ENCODE measurements around the gene CMC1.
"Not testable (repeated sequence)": the region's sequence is repeated elsewhere in the genome, so short reads cannot be mapped to it uniquely, and the experiment has no call there.

Gene CMC1

DNA sequence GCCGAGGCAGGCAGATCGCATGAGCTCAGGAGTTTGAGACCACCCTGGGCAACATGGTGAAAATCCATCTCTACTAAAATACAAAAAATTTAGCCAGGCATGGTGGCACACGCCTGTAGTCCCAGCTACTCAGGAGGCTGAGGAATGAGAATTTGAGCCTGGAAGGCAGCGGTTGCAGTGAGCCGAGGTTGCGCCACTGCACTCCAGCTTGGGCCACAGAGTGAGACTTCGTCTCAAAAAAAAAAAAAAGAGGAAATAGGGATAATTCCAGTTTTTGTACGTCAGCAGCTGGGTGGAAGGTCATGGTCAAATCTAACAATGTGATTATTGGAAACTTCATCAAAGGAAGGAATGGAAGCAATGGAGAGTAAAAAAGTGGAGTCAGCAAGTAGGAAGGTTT lies 3.1 kb downstream of the CMC1 start:
- Histone ChIP-seq H3K4me3 (ENCODE audit: low read length in 2 of 2) (no peak overlapping the region), H3K36me3 (ENCODE audit: control insufficient read depth in 2 of 2, insufficient read depth in 2 of 2, low read length in 2 of 2) (no peaks in the 10 kb centered on the region), H3K27me3 (ENCODE audit: control insufficient read depth in 1 of 2, insufficient read depth in 2 of 2, low read length in 2 of 2) (no peaks in the 10 kb centered on the region), H3K4me1 (ENCODE audit: control insufficient read depth, insufficient read depth, low read length) (peaks cover 7% of the 10 kb centered on the region), H3K9ac (ENCODE audit: low read length in 2 of 2) (no peak overlapping the region), H3K27ac (ENCODE audit: low read length) (no peak overlapping the region), H3K9me3 (ENCODE audit: control insufficient read depth in 2 of 2, low read length in 2 of 2) (no peaks in the 10 kb centered on the region)

DNA sequence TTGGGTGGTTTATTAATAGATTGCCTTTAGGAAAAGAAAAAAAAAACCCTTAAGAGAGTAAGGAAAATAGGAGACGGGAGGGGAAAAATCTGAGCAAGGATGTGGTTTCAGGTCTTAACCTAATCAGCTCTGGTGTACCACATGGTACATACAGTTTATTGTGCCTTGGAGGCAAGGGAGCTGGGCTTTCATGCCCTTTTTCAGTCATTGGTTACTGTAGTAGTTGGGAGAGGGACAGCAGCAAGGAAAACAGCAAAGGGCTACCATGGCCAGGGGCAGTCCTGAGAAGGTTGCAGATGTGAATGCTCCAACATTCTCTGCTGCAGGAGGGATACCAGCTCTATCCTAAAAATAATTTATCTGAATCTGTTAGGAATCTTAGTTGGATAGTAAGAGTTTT lies 5.9 kb downstream of the CMC1 start:
- Histone ChIP-seq H3K36me3 (ENCODE audit: control insufficient read depth in 2 of 2, insufficient read depth in 2 of 2, low read length in 2 of 2) (no peaks in the 10 kb centered on the region), H3K4me3 (ENCODE audit: low read length in 2 of 2) (no peak overlapping the region), H3K9me3 (ENCODE audit: control insufficient read depth in 2 of 2, low read length in 2 of 2) (no peaks in the 10 kb centered on the region), H3K27ac (ENCODE audit: low read length) (no peak overlapping the region), H3K4me1 (ENCODE audit: control insufficient read depth, insufficient read depth, low read length) (no peaks in the 10 kb centered on the region), H3K9ac (ENCODE audit: low read length in 2 of 2) (no peak overlapping the region), H3K27me3 (ENCODE audit: control insufficient read depth in 1 of 2, insufficient read depth in 2 of 2, low read length in 2 of 2) (no peaks in the 10 kb centered on the region)

DNA sequence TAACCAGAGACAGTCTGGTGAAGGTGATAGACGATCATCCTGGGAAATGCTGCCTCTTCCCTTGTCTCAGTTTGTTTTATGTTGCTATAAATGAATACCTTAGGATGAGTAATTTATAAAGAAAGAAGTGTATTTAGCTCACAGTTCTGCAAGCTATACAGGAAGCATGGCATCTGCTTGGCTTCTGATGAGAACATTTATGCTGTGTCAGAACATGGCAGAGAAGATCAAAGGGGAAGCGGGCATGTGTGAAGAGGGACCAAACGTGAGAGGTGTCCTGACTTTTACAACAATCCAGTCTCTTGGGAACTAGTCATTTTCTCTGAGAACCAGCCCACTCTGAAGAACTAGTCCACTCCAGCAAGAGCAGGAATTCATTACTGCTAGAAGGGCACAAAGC lies 9.6 kb downstream of the CMC1 start:
- Histone ChIP-seq H3K9ac (ENCODE audit: low read length in 2 of 2) (no peak overlapping the region), H3K4me1 (ENCODE audit: control insufficient read depth, insufficient read depth, low read length) (no peaks in the 10 kb centered on the region), H3K27ac (ENCODE audit: low read length) (no peak overlapping the region), H3K9me3 (ENCODE audit: control insufficient read depth in 2 of 2, low read length in 2 of 2) (no peaks in the 10 kb centered on the region), H3K4me3 (ENCODE audit: low read length in 2 of 2) (no peak overlapping the region), H3K27me3 (ENCODE audit: control insufficient read depth in 1 of 2, insufficient read depth in 2 of 2, low read length in 2 of 2) (no peaks in the 10 kb centered on the region), H3K36me3 (ENCODE audit: control insufficient read depth in 2 of 2, insufficient read depth in 2 of 2, low read length in 2 of 2) (no peaks in the 10 kb centered on the region)

DNA sequence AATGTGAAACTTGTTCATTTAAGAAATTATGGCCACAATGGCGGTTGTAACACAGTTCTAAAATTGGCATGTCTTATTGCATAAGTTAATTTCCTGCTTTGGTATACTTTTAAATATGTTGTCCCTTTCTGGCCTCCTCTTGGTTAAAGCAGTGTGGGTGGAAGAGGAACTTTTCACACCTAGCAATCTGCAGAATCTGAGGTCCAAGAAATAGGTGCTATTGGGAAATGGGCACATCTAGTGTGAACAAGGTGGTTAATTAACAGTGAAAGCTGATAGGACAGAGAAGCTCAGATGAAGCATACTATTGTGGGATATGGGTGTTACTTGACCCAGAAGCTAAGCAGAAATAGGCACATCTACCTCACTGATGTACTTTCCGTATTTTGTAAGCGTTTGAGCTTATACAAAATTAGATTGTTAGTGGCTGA lies 10.6 kb downstream of the CMC1 start:
- H3K4me1 ChIP-seq (ENCODE audit: control insufficient read depth, insufficient read depth, low read length): no peaks in the 10 kb centered on the region
- H3K9ac ChIP-seq (ENCODE audit: low read length in 2 of 2): no peak overlapping the region
- H3K27ac ChIP-seq (ENCODE audit: low read length): no peak overlapping the region

DNA sequence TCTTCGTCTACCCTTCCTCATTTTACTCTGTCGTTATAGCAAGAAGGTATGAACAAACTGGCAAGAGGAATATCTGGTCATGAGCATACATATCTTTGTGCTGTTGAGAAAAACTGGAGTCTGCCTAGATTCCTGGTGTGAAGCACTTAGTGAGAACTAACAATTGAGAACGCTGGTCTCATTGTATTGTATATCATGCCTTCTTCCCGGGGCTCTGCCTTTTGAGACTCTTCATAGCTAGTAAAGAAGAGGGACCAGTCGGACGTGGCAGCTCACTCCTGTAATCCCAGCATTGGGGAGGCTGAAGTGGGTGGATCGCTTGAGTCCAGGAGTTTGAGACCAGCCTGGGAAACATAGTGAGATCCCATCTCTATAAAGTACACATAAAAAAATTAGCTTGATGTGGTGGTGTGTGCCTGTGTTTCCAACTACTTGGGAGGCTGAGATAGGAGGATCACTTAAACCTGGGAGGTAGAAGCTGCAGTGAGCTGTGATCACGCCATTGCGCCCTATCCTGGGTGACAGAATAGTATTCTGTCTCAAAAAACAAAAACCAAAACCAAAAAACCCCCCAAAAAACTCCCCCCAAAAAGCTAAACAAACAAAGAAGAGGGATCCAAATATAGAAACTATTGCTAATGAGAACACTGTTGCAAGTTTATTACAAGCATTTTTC lies 11.8 kb downstream of the CMC1 start:
- H3K36me3 ChIP-seq (ENCODE audit: control insufficient read depth in 2 of 2, insufficient read depth in 2 of 2, low read length in 2 of 2): no peaks in the 10 kb centered on the region
- no peaks in the 10 kb centered on the region for H3K9me3 ChIP-seq (ENCODE audit: control insufficient read depth in 2 of 2, low read length in 2 of 2)
- H3K27me3 ChIP-seq (ENCODE audit: control insufficient read depth in 1 of 2, insufficient read depth in 2 of 2, low read length in 2 of 2): no peaks in the 10 kb centered on the region
- H3K4me1 ChIP-seq (ENCODE audit: control insufficient read depth, insufficient read depth, low read length): no peaks in the 10 kb centered on the region
- H3K9ac ChIP-seq (ENCODE audit: low read length in 2 of 2): no peak overlapping the region
- H3K4me3 ChIP-seq (ENCODE audit: low read length in 2 of 2): no peak overlapping the region
- H3K27ac ChIP-seq (ENCODE audit: low read length): no peak overlapping the region

More for the DNA sequence above, 10.6 kb downstream of the CMC1 start:
- H3K27me3 ChIP-seq (ENCODE audit: control insufficient read depth in 1 of 2, insufficient read depth in 2 of 2, low read length in 2 of 2): no peaks in the 10 kb centered on the region
- no peak overlapping the region for H3K4me3 ChIP-seq (ENCODE audit: low read length in 2 of 2)
- H3K9me3 ChIP-seq (ENCODE audit: control insufficient read depth in 2 of 2, low read length in 2 of 2): no peaks in the 10 kb centered on the region
- no peaks in the 10 kb centered on the region for H3K36me3 ChIP-seq (ENCODE audit: control insufficient read depth in 2 of 2, insufficient read depth in 2 of 2, low read length in 2 of 2)

DNA sequence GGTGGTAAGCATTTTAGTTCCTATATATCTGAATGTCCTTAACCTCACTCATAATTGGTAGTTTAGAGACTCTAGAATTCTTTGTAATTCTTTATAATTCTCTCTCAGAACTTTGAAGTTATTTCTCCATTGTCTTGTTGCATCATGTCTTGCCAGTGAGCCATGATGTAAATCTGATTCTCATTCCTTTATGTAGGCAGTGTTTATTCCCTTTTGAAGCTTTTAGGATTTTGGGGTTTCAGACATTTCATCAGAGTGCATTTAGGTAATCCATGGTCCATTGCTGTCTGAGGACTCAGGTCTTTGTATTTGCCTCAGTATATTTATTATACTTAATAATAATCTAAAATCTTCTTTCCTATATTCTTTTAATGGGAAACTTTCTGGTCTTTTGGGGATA lies 20.6 kb downstream of the CMC1 start:
- no peak overlapping the region for H3K27ac ChIP-seq (ENCODE audit: low read length)
- no peak overlapping the region for H3K9ac ChIP-seq (ENCODE audit: low read length in 2 of 2)
- H3K36me3 ChIP-seq (ENCODE audit: control insufficient read depth in 2 of 2, insufficient read depth in 2 of 2, low read length in 2 of 2): peaks cover 0 to 7% of the 10 kb centered on the region in 2 donors
- H3K4me3 ChIP-seq (ENCODE audit: low read length in 2 of 2): no peak overlapping the region
- H3K27me3 ChIP-seq (ENCODE audit: control insufficient read depth in 1 of 2, insufficient read depth in 2 of 2, low read length in 2 of 2): no peaks in the 10 kb centered on the region
- H3K4me1 ChIP-seq (ENCODE audit: control insufficient read depth, insufficient read depth, low read length): no peaks in the 10 kb centered on the region
- H3K9me3 ChIP-seq (ENCODE audit: control insufficient read depth in 2 of 2, low read length in 2 of 2): no peaks in the 10 kb centered on the region

DNA sequence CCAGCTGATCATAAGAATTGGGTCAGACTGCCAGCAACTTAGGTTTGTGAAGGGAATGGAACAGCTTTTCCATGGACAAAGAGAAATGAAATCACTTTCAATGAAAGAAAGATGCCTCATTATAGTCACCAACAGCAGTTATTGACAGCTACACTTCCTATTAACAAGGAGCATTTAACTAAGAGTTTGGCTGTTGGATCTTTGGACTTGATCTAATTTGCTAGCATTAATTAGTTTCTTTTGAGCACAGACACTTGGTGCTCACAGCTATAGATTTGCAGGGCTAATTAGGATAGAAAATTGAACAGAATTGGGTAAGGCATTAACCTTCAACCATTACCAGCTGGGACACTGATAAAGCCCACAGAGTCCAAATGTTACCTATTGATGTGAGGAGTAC lies 24.2 kb downstream of the CMC1 start:
- peaks cover 0 to 7% of the 10 kb centered on the region in 2 donors for H3K36me3 ChIP-seq (ENCODE audit: control insufficient read depth in 2 of 2, insufficient read depth in 2 of 2, low read length in 2 of 2)
- no peaks in the 10 kb centered on the region for H3K9me3 ChIP-seq (ENCODE audit: control insufficient read depth in 2 of 2, low read length in 2 of 2)
- no peak overlapping the region for H3K27ac ChIP-seq (ENCODE audit: low read length)
- no peaks in the 10 kb centered on the region for H3K27me3 ChIP-seq (ENCODE audit: control insufficient read depth in 1 of 2, insufficient read depth in 2 of 2, low read length in 2 of 2)
- H3K4me3 ChIP-seq (ENCODE audit: low read length in 2 of 2): no peak overlapping the region
- no peak overlapping the region for H3K9ac ChIP-seq (ENCODE audit: low read length in 2 of 2)
- H3K4me1 ChIP-seq (ENCODE audit: control insufficient read depth, insufficient read depth, low read length): no peaks in the 10 kb centered on the region

DNA sequence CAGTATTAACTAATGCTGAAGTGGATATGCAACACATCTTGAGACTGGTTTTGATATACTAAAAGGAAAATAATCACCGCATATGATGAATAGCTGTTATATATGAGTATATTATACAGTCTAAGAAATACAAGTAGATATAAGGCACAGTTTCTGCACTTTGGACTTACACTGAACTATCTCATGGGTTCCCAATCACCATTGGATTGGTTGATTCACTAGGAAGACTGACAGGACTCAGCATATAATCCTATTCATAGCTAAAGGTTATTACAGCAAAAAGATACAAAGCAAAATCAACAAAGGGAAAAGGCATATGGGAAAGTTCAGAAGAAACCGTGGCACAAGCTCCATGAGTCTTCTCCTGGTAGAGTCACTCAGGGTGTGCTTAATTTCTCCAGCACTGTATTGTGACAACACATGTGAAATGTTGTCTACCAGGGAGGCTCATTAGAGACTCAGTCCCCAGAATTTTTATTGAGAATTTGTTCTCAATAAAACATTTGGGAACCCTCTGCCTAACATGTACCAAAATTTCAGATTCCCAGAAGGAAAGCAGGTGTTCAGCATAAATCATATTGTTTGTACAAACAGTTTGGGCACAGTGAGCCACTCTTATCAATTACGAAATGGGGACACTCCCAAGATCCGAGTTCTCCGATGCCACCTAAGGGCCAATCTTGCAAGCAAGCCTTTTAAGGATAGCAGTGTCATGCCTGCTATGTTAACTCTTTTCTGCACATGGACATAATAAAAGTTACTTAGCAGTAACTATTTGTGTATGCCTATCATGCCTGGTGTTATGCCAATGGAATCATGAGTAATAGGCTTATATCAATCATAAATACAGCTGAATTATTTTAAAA lies 26.8 kb downstream of the CMC1 start:
- no peak overlapping the region for H3K9ac ChIP-seq (ENCODE audit: low read length in 2 of 2)
- H3K27me3 ChIP-seq (ENCODE audit: control insufficient read depth in 1 of 2, insufficient read depth in 2 of 2, low read length in 2 of 2): no peaks in the 10 kb centered on the region
- H3K4me1 ChIP-seq (ENCODE audit: control insufficient read depth, insufficient read depth, low read length): no peaks in the 10 kb centered on the region
- H3K36me3 ChIP-seq (ENCODE audit: control insufficient read depth in 2 of 2, insufficient read depth in 2 of 2, low read length in 2 of 2): peaks cover 0 to 7% of the 10 kb centered on the region in 2 donors
- H3K27ac ChIP-seq (ENCODE audit: low read length): no peak overlapping the region
- H3K9me3 ChIP-seq (ENCODE audit: control insufficient read depth in 2 of 2, low read length in 2 of 2): no peaks in the 10 kb centered on the region
- H3K4me3 ChIP-seq (ENCODE audit: low read length in 2 of 2): no peak overlapping the region

DNA sequence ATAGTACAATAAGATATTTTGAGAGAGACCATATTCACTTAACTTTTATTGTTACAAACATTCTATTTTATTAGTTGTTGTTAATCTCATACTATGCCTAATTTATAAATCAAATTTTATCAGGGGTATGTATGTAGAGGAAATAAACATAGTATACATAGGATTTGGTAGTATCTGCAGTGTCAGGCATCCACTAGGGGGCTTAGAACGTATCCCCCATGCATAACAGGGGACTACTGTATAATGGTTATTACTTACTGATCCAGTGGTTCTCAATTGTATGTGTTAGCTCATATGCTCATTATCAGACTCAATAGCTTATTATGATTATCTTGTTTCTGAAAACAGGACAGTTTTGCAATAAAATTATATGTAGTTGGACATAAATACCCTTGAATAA lies 27.6 kb downstream of the CMC1 start:
- H3K27me3 ChIP-seq (ENCODE audit: control insufficient read depth in 1 of 2, insufficient read depth in 2 of 2, low read length in 2 of 2): no peaks in the 10 kb centered on the region
- H3K9ac ChIP-seq (ENCODE audit: low read length in 2 of 2): no peak overlapping the region
- no peaks in the 10 kb centered on the region for H3K4me1 ChIP-seq (ENCODE audit: control insufficient read depth, insufficient read depth, low read length)
- H3K36me3 ChIP-seq (ENCODE audit: control insufficient read depth in 2 of 2, insufficient read depth in 2 of 2, low read length in 2 of 2): peaks cover 0 to 7% of the 10 kb centered on the region in 2 donors
- H3K9me3 ChIP-seq (ENCODE audit: control insufficient read depth in 2 of 2, low read length in 2 of 2): no peaks in the 10 kb centered on the region
- H3K4me3 ChIP-seq (ENCODE audit: low read length in 2 of 2): no peak overlapping the region
- H3K27ac ChIP-seq (ENCODE audit: low read length): no peak overlapping the region

DNA sequence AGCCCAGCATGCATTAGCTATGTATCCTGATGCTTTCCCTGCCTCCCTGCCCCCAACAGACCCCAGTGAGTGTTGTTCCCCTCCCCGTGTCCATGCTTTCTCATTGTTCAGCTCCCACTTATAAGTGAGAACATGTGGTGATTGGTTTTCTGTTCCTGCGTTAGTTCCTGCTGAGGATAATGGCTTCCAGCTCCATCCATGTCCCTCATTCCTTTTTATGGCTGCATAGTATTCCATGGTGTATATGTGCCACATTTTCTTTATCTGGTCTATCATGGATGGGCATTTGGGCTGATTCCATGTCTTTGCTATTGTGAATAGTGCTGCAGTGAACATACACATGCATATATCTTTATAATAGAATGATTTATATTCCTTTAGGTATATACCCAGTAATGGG lies 28.5 kb downstream of the CMC1 start:
- H3K4me1 ChIP-seq (ENCODE audit: control insufficient read depth, insufficient read depth, low read length): not testable (repeated sequence)

DNA sequence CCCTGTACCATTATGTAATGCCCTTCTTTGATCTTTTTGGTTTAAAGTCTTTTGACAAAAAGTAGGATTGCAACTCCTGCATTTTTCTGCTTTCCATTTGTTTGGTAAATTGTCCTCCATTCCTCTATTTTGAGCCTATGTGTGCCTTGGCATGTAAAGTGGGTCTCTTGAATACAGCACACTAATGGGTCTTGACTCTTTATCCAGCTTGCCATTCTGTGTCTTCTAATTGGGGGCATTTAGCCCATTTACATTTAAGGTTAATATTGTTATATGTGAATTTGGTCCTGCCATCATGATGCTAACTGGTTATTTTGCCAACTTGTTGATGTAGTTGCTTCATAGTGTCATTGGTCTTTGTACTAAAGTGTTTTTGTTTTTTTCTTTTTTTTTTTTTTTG lies 32.4 kb downstream of the CMC1 start:
- H3K36me3 ChIP-seq (ENCODE audit: control insufficient read depth in 2 of 2, insufficient read depth in 2 of 2, low read length in 2 of 2): peaks cover 3% of the 10 kb centered on the region in 2 donors

More for the DNA sequence above, 28.5 kb downstream of the CMC1 start:
- H3K27me3 ChIP-seq (ENCODE audit: control insufficient read depth in 1 of 2, insufficient read depth in 2 of 2, low read length in 2 of 2); H3K4me3 ChIP-seq (ENCODE audit: low read length in 2 of 2); H3K36me3 ChIP-seq (ENCODE audit: control insufficient read depth in 2 of 2, insufficient read depth in 2 of 2, low read length in 2 of 2); H3K27ac ChIP-seq (ENCODE audit: low read length); H3K9ac ChIP-seq (ENCODE audit: low read length in 2 of 2); H3K9me3 ChIP-seq (ENCODE audit: control insufficient read depth in 2 of 2, low read length in 2 of 2): not testable (repeated sequence)

More for the DNA sequence above, 32.4 kb downstream of the CMC1 start:
- Histone ChIP-seq H3K9me3 (ENCODE audit: control insufficient read depth in 2 of 2, low read length in 2 of 2) (no peaks in the 10 kb centered on the region), H3K27ac (ENCODE audit: low read length) (no peak overlapping the region), H3K9ac (ENCODE audit: low read length in 2 of 2) (no peak overlapping the region), H3K27me3 (ENCODE audit: control insufficient read depth in 1 of 2, insufficient read depth in 2 of 2, low read length in 2 of 2) (no peaks in the 10 kb centered on the region), H3K4me1 (ENCODE audit: control insufficient read depth, insufficient read depth, low read length) (no peaks in the 10 kb centered on the region), H3K4me3 (ENCODE audit: low read length in 2 of 2) (no peak overlapping the region)

Measured in stomach smooth muscle (tissue), 2 donors.